ENCODE results near the gene ABHD11.

DNA sequence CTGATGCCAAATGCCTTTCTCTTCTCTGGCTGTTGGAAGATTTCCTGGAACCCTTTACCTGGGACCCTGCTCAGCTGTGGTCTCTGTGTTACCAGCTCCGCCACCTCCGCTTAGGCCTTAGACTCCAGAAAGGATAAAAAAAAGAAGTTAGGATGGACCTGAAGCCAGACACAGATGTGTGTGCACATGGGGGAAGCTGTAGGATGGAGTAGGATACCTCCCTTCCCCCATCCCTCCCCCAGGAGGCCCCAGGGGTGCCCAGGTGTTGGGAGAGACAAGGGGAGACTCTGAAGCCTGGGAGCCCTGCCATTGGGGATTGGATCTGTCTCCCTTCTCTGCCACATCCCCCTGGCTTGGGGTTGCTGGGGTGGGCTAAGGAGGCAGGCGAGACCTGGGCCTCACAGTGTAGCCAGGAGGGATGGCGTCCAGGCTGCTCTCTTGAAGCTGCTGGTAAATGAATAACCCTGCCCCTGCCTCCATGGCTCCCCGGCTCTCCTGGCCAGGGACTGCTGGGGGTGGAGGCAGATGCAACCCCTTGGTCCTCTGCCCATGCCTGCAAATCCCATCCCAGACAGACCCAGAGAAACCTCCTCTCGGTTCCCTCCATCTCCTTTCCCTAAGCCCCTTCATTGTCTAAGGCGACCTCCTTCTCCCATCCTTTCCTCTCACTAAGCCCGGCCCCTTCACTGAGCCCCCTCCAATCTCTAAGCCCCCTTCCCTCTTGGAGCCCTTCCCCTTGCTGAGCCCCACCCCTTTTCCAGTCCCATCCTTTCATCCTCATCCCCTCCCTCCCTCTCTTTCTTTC is 23.5 kb upstream of the ABHD11 start:
- TF ChIP-seq, protein P1, sequence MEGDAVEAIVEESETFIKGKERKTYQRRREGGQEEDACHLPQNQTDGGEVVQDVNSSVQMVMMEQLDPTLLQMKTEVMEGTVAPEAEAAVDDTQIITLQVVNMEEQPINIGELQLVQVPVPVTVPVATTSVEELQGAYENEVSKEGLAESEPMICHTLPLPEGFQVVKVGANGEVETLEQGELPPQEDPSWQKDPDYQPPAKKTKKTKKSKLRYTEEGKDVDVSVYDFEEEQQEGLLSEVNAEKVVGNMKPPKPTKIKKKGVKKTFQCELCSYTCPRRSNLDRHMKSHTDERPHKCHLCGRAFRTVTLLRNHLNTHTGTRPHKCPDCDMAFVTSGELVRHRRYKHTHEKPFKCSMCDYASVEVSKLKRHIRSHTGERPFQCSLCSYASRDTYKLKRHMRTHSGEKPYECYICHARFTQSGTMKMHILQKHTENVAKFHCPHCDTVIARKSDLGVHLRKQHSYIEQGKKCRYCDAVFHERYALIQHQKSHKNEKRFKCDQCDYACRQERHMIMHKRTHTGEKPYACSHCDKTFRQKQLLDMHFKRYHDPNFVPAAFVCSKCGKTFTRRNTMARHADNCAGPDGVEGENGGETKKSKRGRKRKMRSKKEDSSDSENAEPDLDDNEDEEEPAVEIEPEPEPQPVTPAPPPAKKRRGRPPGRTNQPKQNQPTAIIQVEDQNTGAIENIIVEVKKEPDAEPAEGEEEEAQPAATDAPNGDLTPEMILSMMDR (IDR thresholded peaks at IDR 0.05): no peak
- TF ChIP-seq POLR2AphosphoS5 (IDR thresholded peaks at IDR 0.05) (no peak), POLR2A (IDR thresholded peaks at IDR 0.05; ENCODE audit: low read depth) (no peak), EP300 (IDR thresholded peaks at IDR 0.05) (no peak)
